ENCODE data around the gene EIF5AL1.
A peak's percentile ranks its signal among the peaks of the same experiment; 100 is the strongest.

The EIF5AL1 gene

GRCh38 chr10:79477456-79477855, 34.9 kb upstream of the EIF5AL1 start:
- no peaks in the 10 kb centered on the region for H3K9me3 ChIP-seq
- H3K4me3 ChIP-seq = no peak overlapping the region
- H3K4me1 ChIP-seq = no peaks in the 10 kb centered on the region
- H3K36me3 ChIP-seq (replicated peaks) = no peaks in the 10 kb centered on the region
- no peak for DNase-seq (ENCODE audit: low spot score in 2 of 2)
- H3K27me3 ChIP-seq (ENCODE audit: low read depth) = peaks cover 2% of the 10 kb centered on the region; the same call in 1 of the 2 replicates
- in situ Hi-C loops (cut with MboI; ENCODE audit: low sequenced_read_pairs) = no loop called here

- in situ Hi-C loops (cut with MboI; ENCODE audit: low sequenced_read_pairs) = no loop called here
- H3K36me3 ChIP-seq (replicated peaks) = no peaks in the 10 kb centered on the region
- no peak for DNase-seq (ENCODE audit: low spot score in 2 of 2)
These were observed 32.9 kb upstream of the EIF5AL1 start for GRCh38 chr10:79479283-79479909.

GRCh38 chr10:79482304-79482703, 30.0 kb upstream of the EIF5AL1 start:
- Histone ChIP-seq H3K4me3 (no peak overlapping the region), H3K9me3 (no peaks in the 10 kb centered on the region), H3K4me1 (no peaks in the 10 kb centered on the region), H3K27me3 (ENCODE audit: low read depth) (no peaks in the 10 kb centered on the region), H3K36me3 (replicated peaks) (no peaks in the 10 kb centered on the region)
- no peak for DNase-seq (ENCODE audit: low spot score in 2 of 2)
- in situ Hi-C loops (cut with MboI; ENCODE audit: low sequenced_read_pairs) = no loop called here

More at GRCh38 chr10:79479283-79479909, 32.9 kb upstream of the EIF5AL1 start:
- H3K27me3 ChIP-seq (ENCODE audit: low read depth) = peaks cover 2% of the 10 kb centered on the region; the same call in 1 of the 2 replicates
- no peaks in the 10 kb centered on the region for H3K4me1 ChIP-seq
- no peaks in the 10 kb centered on the region for H3K9me3 ChIP-seq
- H3K4me3 ChIP-seq = no peak overlapping the region

DNA sequence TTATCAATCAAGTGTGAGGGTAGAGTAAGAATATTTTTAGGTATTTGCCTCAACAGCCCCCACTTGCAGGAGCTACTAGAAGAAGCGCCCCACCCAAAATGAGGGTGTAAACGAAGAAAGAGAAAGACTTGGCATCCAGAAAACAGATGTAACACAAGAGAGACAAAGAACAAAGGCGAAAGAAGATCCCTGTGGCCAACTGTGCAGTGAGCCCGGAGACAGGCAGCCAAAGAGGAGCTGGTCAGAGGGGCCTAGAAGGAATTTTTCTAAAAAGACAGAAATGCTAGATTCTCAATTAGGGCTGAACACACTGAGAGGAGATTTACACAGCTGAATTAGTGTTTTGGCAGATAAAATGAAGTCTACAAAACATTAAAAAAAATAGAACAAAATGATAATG, 29.6 kb upstream of the EIF5AL1 start:
- Histone ChIP-seq H3K36me3 (replicated peaks) (no peaks in the 10 kb centered on the region), H3K4me3 (no peak overlapping the region), H3K27me3 (ENCODE audit: low read depth) (no peaks in the 10 kb centered on the region), H3K9me3 (no peaks in the 10 kb centered on the region), H3K4me1 (no peaks in the 10 kb centered on the region)
- DNase-seq (ENCODE audit: low spot score in 2 of 2) = no peak
- in situ Hi-C loops (cut with MboI; ENCODE audit: low sequenced_read_pairs) = no loop called here

GRCh38 chr10:79483299-79483698, 29.0 kb upstream of the EIF5AL1 start:
- Histone ChIP-seq H3K27me3 (ENCODE audit: low read depth) (no peaks in the 10 kb centered on the region), H3K4me1 (no peaks in the 10 kb centered on the region), H3K4me3 (no peak overlapping the region), H3K9me3 (no peaks in the 10 kb centered on the region), H3K36me3 (replicated peaks) (no peaks in the 10 kb centered on the region)
- DNase-seq (ENCODE audit: low spot score in 2 of 2) = no peak
- in situ Hi-C loops (cut with MboI; ENCODE audit: low sequenced_read_pairs) = no loop called here

- in situ Hi-C loops (cut with MboI; ENCODE audit: low sequenced_read_pairs) = no loop called here
- H3K4me3 ChIP-seq = no peak overlapping the region
- no peaks in the 10 kb centered on the region for H3K4me1 ChIP-seq
- no peaks in the 10 kb centered on the region for H3K9me3 ChIP-seq
- no peak for DNase-seq (ENCODE audit: low spot score in 2 of 2)
- H3K27me3 ChIP-seq (ENCODE audit: low read depth) = no peaks in the 10 kb centered on the region
- no peaks in the 10 kb centered on the region for H3K36me3 ChIP-seq (replicated peaks)
These were observed 28.4 kb upstream of the EIF5AL1 start for GRCh38 chr10:79483948-79484347.

DNA sequence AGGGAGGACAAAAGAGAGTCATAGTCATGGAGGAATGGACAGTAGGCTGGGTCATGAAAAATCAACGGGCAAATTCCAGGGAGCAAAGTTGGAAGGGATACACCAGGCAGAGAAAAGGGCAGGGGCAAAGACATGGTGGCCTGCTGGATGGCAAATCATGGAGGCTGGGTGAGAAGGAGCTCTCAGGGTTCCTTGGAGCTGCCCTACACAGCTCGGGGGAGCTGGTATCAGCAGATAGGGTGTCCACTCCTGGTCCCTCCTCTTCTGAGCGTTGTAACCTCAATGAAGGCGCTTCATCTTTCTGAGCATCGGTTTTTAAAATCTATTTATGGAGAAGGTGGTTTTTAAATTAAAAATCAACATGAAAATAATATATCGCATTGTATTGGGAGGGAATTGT, 27.9 kb upstream of the EIF5AL1 start:
- no peaks in the 10 kb centered on the region for H3K9me3 ChIP-seq
- H3K4me1 ChIP-seq = no peaks in the 10 kb centered on the region
- in situ Hi-C loops (cut with MboI; ENCODE audit: low sequenced_read_pairs) = no loop called here
- no peaks in the 10 kb centered on the region for H3K27me3 ChIP-seq (ENCODE audit: low read depth)
- H3K4me3 ChIP-seq = no peak overlapping the region
- H3K36me3 ChIP-seq (replicated peaks) = no peaks in the 10 kb centered on the region
- DNase-seq (ENCODE audit: low spot score in 2 of 2) = no peak

GRCh38 chr10:79487296-79488194, 24.8 kb upstream of the EIF5AL1 start:
- no peak overlapping the region for H3K4me3 ChIP-seq
- no peaks in the 10 kb centered on the region for H3K36me3 ChIP-seq (replicated peaks)
- no peaks in the 10 kb centered on the region for H3K27me3 ChIP-seq (ENCODE audit: low read depth)
- no peaks in the 10 kb centered on the region for H3K4me1 ChIP-seq
- in situ Hi-C loops (cut with MboI; ENCODE audit: low sequenced_read_pairs) = loop anchor here (5.0 kb wide), 1 partner anchor 110 kb away; no protein-coding TSS in a partner anchor
- DNase-seq (ENCODE audit: low spot score in 2 of 2) = peak; percentile 56 to 83
- H3K9me3 ChIP-seq = no peaks in the 10 kb centered on the region

DNA sequence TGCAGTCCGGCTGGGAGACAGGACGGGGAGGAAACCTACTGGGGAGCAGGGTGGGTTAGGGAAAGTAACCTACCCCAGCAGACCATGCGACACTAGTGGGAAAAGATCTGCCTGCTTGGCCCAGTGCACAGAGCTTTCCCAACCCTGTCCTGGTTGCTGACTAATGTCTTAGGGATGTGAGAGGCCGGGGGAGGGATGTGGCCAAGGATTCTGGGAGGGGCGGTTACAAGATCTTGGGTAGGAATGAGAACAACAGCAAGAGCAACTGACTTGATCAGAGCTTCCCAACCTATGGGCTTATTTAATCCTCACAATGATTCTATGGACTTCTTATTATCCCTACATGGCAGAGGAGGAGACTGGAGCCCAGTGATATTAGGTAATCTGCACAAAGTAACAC, 24.0 kb upstream of the EIF5AL1 start:
- in situ Hi-C loops (cut with MboI; ENCODE audit: low sequenced_read_pairs) = loop anchor here (5.0 kb wide), 1 partner anchor 111 kb away; no protein-coding TSS in a partner anchor
- no peaks in the 10 kb centered on the region for H3K36me3 ChIP-seq (replicated peaks)
- H3K9me3 ChIP-seq = no peaks in the 10 kb centered on the region
- no peaks in the 10 kb centered on the region for H3K4me1 ChIP-seq
- no peak for DNase-seq (ENCODE audit: low spot score in 2 of 2)
- no peaks in the 10 kb centered on the region for H3K27me3 ChIP-seq (ENCODE audit: low read depth)
- H3K4me3 ChIP-seq = no peak overlapping the region

GRCh38 chr10:79488870-79489269, 23.5 kb upstream of the EIF5AL1 start:
- no peak overlapping the region for H3K4me3 ChIP-seq
- no peaks in the 10 kb centered on the region for H3K9me3 ChIP-seq
- DNase-seq (ENCODE audit: low spot score in 2 of 2) = no peak
- H3K36me3 ChIP-seq (replicated peaks) = no peaks in the 10 kb centered on the region
- in situ Hi-C loops (cut with MboI; ENCODE audit: low sequenced_read_pairs) = loop anchor here (5.0 kb wide), 1 partner anchor 112 kb away; no protein-coding TSS in a partner anchor
- no peaks in the 10 kb centered on the region for H3K27me3 ChIP-seq (ENCODE audit: low read depth)
- no peaks in the 10 kb centered on the region for H3K4me1 ChIP-seq

DNA sequence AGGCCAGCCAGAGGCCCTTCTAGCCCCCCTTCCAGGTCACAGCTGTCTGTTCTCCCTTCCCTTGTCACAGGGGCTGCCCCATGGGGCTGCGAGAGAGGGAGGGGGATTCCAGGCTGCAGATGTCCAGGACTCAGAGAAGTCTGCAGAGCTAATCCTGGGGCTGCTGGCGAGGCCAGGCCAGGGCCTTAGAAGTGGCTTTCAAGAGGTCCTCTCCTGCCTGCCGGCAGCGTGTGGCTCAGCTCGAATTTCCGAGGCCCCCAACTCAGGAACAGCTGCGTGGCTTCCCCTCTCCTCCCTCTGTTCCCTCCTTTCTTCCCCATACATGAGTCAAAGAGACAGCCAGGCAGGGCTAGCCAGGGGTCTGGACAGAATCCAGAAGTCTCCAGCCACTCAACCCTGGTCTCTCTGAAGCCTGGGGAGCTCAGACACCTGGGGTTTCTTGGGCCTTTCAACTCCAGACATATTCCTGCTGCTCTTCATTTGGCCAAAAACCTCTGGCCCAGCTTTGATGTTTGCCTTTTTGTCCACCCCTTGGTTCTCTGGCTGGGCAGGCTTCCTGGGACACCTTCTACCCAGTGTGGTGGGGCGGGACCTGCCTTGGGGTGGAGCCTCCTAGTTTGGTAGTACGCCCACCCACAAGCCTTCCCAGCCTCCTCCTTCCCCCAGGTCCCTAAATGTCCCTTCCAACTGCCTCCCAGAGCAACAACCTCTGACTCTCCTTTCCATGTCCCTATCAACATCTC, 21.8 kb upstream of the EIF5AL1 start:
- no peaks in the 10 kb centered on the region for H3K9me3 ChIP-seq
- no peaks in the 10 kb centered on the region for H3K27me3 ChIP-seq (ENCODE audit: low read depth)
- no peaks in the 10 kb centered on the region for H3K36me3 ChIP-seq (replicated peaks)
- no peak overlapping the region for H3K4me3 ChIP-seq
- in situ Hi-C loops (cut with MboI; ENCODE audit: low sequenced_read_pairs) = no loop called here
- DNase-seq (ENCODE audit: low spot score in 2 of 2) = no peak
- no peaks in the 10 kb centered on the region for H3K4me1 ChIP-seq

DNA sequence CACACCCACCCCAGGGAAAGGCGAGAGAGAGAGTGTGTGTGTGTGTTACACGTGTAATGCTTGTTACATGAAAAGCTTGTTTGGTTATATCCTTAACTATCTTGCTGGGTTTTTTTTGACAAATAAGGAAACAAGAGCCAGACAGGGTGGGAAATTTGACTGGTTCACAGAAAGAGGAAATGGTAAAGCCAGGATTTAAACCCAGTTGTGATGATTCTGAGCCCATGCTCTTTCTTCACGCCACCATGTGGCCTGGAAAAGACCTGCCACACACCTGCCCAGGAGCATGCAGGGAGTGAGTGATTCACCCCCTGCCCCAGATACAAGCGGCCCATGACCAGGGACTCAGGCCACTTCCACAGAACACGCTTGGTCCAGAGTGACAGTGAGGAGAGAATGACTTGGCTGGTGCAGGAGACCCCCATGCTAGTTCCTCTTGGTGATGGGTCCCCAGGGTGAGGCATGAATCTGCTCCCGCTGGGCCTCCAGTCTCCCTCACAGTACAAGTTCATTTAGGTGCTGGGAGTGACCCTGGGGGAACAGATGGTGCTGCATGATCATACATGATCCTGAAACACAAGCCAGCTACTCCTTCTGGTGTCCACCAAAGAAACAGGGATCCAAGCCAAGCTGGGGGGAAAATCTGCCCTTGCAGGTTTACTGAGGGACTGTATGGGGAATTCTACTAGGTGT, 21.0 kb upstream of the EIF5AL1 start:
- Histone ChIP-seq H3K4me1 (no peaks in the 10 kb centered on the region), H3K9me3 (no peaks in the 10 kb centered on the region), H3K4me3 (no peak overlapping the region), H3K27me3 (ENCODE audit: low read depth) (no peaks in the 10 kb centered on the region), H3K36me3 (replicated peaks) (no peaks in the 10 kb centered on the region)
- in situ Hi-C loops (cut with MboI; ENCODE audit: low sequenced_read_pairs) = no loop called here
- no peak for DNase-seq (ENCODE audit: low spot score in 2 of 2)

- in situ Hi-C loops (cut with MboI; ENCODE audit: low sequenced_read_pairs) = no loop called here
- H3K9me3 ChIP-seq = no peaks in the 10 kb centered on the region
- H3K36me3 ChIP-seq (replicated peaks) = no peaks in the 10 kb centered on the region
- no peaks in the 10 kb centered on the region for H3K27me3 ChIP-seq (ENCODE audit: low read depth)
- no peaks in the 10 kb centered on the region for H3K4me1 ChIP-seq
- DNase-seq (ENCODE audit: low spot score in 2 of 2) = no peak
- H3K4me3 ChIP-seq = no peak overlapping the region
These were observed 20.1 kb upstream of the EIF5AL1 start for GRCh38 chr10:79492256-79492655.
